DND-41 (cell line): ENCODE results near the gene SHISA6.

Experiments
- CTCF ChIP-seq: IDR thresholded peaks from 2 replicates; pipeline ENCODE4 v1.5.1; 2012; ENCODE audit warnings: borderline replicate concordance, low read length, moderate library complexity, mild to moderate bottlenecking; ENCODE audit not compliant: poor library complexity, severe bottlenecking; ENCODE audit errors: extremely low read depth
- EZH2 ChIP-seq: IDR thresholded peaks from 3 replicates; pipeline ENCODE4 v1.6.1; 2012; ENCODE audit warnings: borderline replicate concordance, low read depth, mild to moderate bottlenecking, moderate library complexity, low read length, inconsistent platforms; ENCODE audit not compliant: severe bottlenecking

- TF ChIP-seq CTCF (no peak), EZH2 (no peak)
These were observed 95.3 kb downstream of the SHISA6 start for GRCh38 chr17:11336290-11336689.
